WTC11 (cell line): ENCODE data around the gene ZFAND3.

Experiments
- ATF6 ChIP-seq: sonication (generic); formaldehyde crosslinking; IDR thresholded peaks from 2 replicates; pipeline ENCODE4 v1.8.1; 2023; ENCODE audit warnings: mild to moderate bottlenecking, missing genetic modification reagents
- CBFB ChIP-seq: sonication (generic); formaldehyde crosslinking; IDR thresholded peaks from 2 replicates; pipeline ENCODE4 v1.8.1; 2022; ENCODE audit warnings: mild to moderate bottlenecking, low read depth, missing genetic modification reagents
- CREB1 ChIP-seq: sonication (generic); formaldehyde crosslinking; IDR thresholded peaks from 2 replicates; pipeline ENCODE4 v1.8.0; 2023; ENCODE audit warnings: mild to moderate bottlenecking, missing genetic modification reagents
- CTCF ChIP-seq: fragments of 200-600 bp; IDR thresholded peaks from 2 replicates; pipeline ENCODE4 v1.8.0; 2022; ENCODE audit warnings: antibody characterized with exemption
- ELF4 ChIP-seq: sonication (generic); formaldehyde crosslinking; IDR thresholded peaks from 2 replicates; pipeline ENCODE4 v1.8.1; 2022; ENCODE audit warnings: low read depth, mild to moderate bottlenecking, moderate library complexity, missing genetic modification reagents
- NFE2L1 ChIP-seq: sonication (generic); formaldehyde crosslinking; IDR thresholded peaks from 2 replicates; pipeline ENCODE4 v1.8.1; 2023; ENCODE audit warnings: missing genetic modification reagents
- RELA ChIP-seq: sonication (generic); formaldehyde crosslinking; IDR thresholded peaks from 2 replicates; pipeline ENCODE4 v1.8.1; 2022; ENCODE audit warnings: missing genetic modification reagents, mild to moderate bottlenecking, borderline replicate concordance
- SOX15 ChIP-seq: fragments of 250-450 bp; sonication (Bioruptor Pico); IDR thresholded peaks from 2 replicates; pipeline ENCODE4 v1.9.0; 2021; ENCODE audit warnings: mild to moderate bottlenecking
- TCF7 ChIP-seq: sonication (generic); formaldehyde crosslinking; IDR thresholded peaks from 2 replicates; pipeline ENCODE4 v1.8.0; 2022; ENCODE audit warnings: mild to moderate bottlenecking, low read depth, missing genetic modification reagents, moderate library complexity
- USF1 ChIP-seq: sonication (generic); formaldehyde crosslinking; IDR thresholded peaks from 2 replicates; pipeline ENCODE4 v1.8.0; 2022; ENCODE audit warnings: mild to moderate bottlenecking, missing genetic modification reagents
- TF ChIP-seq, protein P1 (sequence below): sonication (generic); formaldehyde crosslinking; IDR thresholded peaks from 2 replicates; pipeline ENCODE4 v1.8.0; 2022; ENCODE audit warnings: mild to moderate bottlenecking, missing genetic modification reagents
- TF ChIP-seq, protein P2 (sequence below): sonication (generic); formaldehyde crosslinking; IDR thresholded peaks from 2 replicates; pipeline ENCODE4 v1.8.0; 2023; ENCODE audit warnings: missing genetic modification reagents

DNA sequence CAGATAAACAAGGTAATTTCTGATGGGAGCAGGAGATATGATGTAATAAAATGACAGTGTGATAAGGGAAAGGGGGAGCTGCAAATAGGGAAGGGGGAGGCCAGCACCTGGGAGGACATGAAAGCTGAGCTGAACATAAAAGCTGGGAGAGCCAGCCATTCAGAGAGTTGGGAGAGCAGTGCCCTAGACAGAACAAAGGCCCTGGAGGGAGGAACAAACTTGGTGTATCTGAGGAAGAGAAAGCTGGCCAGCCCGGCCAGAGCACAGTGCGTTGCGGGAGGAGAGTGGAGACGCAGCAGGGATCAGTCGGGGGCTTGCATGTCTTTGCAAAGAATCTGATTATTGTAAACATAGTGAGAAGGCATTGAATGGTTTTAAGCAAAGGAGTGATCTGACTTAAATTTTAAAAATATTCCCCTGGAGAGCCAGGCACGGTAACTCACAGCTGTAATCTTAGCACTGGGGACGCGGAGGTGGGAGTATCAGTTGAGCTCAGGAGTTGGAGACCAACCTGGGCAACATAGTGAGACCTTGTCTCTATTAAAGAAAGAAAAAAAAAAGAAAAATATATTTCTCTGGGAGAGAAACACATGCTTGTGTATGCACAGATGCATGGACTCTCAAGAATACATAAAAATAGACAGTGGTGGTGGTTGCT is 318.2 kb downstream of the ZFAND3 start:
- TF ChIP-seq USF1 (CRISPR knock-in tag) (no peak), CTCF (no peak), CBFB (CRISPR knock-in tag) (no peak), ATF6 (no peak), ELF4 (CRISPR knock-in tag) (no peak), NFE2L1 (no peak), CREB1 (CRISPR knock-in tag) (no peak), RELA (CRISPR knock-in tag) (no peak), SOX15 (CRISPR knock-in tag) (no peak), TCF7 (no peak)
- TF ChIP-seq, protein P1, sequence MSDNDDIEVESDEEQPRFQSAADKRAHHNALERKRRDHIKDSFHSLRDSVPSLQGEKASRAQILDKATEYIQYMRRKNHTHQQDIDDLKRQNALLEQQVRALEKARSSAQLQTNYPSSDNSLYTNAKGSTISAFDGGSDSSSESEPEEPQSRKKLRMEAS (CRISPR knock-in tag) = no peak
- TF ChIP-seq, protein P2, sequence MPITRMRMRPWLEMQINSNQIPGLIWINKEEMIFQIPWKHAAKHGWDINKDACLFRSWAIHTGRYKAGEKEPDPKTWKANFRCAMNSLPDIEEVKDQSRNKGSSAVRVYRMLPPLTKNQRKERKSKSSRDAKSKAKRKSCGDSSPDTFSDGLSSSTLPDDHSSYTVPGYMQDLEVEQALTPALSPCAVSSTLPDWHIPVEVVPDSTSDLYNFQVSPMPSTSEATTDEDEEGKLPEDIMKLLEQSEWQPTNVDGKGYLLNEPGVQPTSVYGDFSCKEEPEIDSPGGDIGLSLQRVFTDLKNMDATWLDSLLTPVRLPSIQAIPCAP = no peak
